SK-N-DZ (cell line): ENCODE results near the gene MAPK6.

Experiments used
- DNase-seq: peaks from one replicate; pipeline ENCODE4 v3.0.0-alpha.2; 2015; ENCODE audit warnings: low spot score

Gene MAPK6

DNA sequence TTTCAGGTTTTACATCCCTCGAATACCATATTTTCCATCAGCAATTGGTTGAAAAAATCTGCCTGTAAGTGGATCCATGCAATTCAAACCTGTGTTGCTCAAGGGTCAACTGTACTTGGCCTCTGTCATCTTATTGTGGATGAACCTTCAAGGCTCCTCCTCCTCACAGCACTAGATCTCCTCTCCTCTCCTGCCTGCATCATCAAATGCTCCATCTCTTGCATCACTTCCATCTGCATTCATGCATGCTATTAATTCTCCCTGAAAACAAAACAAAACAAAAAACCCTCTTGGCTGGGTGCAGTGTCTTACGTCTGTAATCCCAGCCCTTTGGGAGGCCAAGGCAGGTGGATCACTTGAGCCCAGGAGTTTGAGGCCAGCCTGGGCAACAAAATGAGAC lies 83.4 kb downstream of the MAPK6 start:
- no peak for DNase-seq

DNA sequence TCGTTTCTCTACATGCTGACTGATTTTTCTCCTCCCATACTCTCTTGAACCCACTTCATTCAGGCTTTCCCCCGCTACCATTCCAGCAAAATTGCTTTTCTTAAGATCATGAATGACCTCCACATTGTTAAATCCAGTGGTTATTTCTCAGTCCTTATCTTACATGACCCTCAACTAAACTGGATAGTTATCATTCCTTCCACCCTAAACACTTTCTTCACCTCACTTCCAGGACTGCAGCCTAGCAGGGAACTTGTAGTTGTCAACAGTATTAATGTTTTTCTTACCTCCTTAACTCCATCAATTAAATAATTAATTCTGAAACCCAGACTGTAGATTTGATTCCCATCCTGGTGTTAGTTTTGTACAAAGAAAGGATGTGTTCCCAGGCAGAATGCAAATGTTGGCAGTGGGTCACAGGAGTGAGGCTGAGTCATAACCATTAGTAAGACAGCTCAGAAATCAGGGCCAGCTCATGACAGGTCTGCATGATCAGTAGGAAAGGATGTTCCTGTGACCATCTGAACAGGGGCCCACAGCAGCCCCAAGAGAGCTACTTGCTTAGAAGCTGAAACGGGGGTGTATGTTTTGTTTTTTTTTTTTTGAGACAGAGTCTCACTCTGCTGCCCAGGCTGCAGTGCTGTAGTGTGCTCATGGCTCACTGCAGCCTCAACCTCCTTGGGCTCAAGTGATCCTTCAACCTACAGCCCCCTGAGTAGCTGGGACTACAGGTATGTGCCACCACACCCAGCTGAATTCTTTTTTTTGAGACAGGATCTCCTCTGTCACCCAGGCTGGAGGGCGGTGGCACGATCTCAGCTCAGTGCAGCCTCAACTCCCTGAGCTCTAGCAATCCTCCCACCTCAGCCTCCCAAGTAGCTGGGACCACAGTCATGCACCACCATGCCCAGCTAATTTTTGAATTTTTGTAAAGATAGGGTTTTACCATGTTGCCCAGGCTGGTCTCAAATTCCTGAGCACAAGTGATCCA lies 84.5 kb downstream of the MAPK6 start:
- no peak for DNase-seq

- no peak for DNase-seq
Measured at GRCh38 chr15:52104532-52105004, 85.5 kb downstream of the MAPK6 start.

- DNase-seq, result no peak
Measured at GRCh38 chr15:52105846-52106245, 86.8 kb downstream of the MAPK6 start.

- DNase-seq, result no peak
Measured at GRCh38 chr15:52106641-52107040, 87.6 kb downstream of the MAPK6 start.

DNA sequence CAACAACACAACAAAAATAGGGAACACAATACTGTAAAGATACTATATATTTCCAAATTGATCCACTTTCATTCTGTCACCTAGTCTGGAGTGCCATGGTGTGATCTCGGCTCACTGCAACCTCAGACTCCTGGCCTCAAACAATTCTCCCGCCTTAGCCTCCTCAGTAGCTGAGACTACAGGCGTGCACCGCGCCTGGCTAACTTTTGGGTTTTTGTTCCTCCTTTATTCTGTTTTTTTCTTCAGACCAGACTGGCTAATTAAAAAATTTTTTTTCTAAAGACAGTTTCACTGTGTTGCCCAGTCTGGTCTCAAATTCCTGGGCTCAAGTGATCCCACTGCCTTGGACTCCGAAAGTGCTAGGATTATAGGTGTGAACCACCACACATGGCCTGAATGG lies 88.2 kb downstream of the MAPK6 start:
- DNase-seq, result no peak

GRCh38 chr15:52109559-52110451 lies 90.8 kb downstream of the MAPK6 start:
- DNase-seq, result no peak

- no peak for DNase-seq
Measured at GRCh38 chr15:52111517-52112202, 92.6 kb downstream of the MAPK6 start.

DNA sequence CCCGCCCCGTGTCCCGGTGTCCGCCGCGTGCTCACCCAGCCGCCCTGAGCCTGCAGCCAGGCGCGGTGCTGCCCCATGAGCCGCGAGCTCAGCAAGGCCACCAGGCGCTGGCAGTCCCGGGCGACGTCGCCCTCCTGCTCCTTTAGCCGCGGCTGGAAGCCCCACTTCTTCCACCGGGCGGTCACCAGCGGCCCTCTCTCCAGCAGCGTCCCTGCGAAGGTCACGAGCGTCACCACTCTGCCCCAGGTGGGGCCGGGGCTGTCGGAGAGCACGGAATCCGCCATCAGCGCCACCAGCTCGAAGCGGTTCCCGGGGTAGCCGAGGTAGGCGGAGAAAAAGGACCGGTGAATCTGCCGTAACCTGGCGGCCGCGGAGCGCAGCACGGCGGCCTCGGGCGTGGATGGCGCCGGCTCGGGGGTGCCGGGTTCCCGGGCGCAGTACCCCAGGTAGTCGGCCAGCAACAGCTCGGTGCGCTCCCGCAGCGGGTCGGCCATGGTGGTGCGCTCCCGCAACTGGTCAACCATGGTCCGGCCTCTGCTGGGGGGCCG lies 93.3 kb downstream of the MAPK6 start:
- DNase-seq, result peak; percentile 34

- DNase-seq, result no peak
Measured at GRCh38 chr15:52113235-52113634, 94.2 kb downstream of the MAPK6 start.

DNA sequence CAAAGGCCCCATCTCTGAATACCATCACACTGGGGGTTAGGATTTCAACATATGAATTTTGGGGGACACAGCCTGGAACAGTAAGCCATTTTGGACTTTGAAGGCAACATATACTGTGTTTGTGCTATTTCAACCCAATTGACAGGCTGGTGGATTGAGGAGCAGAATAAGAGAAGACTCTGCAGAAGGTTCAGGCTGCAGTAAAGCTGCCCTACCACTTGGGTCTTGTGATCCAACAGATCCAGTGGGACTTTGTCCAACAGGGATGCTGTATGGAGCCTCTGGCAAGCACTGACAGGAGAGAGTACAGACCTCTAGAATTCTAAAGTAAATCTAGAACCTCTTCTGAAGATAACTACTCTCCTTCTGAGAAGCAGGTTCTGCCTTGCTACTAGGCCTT lies 94.7 kb downstream of the MAPK6 start:
- DNase-seq, result no peak

DNA sequence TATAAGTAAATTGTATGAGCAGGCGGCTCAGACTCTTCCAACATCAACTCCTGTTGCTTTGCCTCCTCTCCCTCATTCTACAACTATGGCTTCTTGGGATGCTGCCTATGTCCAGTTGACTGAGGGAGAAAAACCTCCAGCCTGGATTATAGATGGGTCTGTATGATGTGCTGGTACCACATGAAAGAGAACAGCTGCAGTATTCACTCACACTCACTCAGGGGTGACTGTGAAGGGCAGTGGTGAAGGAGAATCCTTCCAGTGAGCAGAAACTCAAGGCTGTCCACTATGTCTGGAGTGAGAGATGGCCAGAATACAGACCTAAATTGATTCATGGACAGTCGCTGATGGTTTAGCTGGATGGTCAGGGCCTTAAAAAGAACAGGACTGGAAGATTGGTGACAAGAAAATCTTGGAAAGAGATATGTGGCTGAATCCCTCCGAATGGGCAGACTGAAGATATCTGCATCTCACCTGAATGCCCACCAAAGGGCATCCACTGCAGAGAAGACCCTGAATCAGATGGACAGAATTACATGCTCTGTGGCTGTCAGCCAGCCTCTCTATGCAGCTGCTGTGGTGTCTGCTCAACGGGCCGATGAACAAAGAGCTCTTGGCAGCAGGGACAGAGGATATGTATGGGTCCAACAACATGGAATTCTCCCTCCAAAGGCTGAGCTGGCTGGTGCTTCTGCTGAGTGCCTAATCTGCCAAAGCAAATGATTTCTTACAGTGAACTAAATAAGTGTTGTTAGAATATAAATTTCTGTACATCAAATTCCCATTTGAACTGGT lies 95.4 kb downstream of the MAPK6 start:
- no peak for DNase-seq

- no peak for DNase-seq
Measured at GRCh38 chr15:52115598-52116427, 96.8 kb downstream of the MAPK6 start.
